ENCODE data around the gene AADACL3. TPM values are rescaled to one million over a fixed set of nuclear protein-coding genes. Genes with fewer than 3 reads are reported as not detected.
"Not testable (repeated sequence)": the region's sequence is repeated elsewhere in the genome, so short reads cannot be mapped to it uniquely, and the experiment has no call there.

AADACL3 gene
- not detected for polyA plus RNA-seq (ENCODE audit: insufficient read length in 4 of 4)

GRCh38 chr1:12715896-12716437, at the start of gene AADACL3:
AADACL3 (plus strand) TSS chr1:12716110; CDS start chr1:12716177, 67 bp downstream.
- no peak for DNase-seq (ENCODE audit: low read depth in 4 of 4, low spot score in 2 of 4)

GRCh38 chr1:12666141-12666735, 49.7 kb upstream of the AADACL3 start:
- no peak for DNase-seq (ENCODE audit: low read depth in 4 of 4, low spot score in 2 of 4)

- DNase-seq (ENCODE audit: low read depth in 4 of 4, low spot score in 2 of 4) = no peak
Observed at GRCh38 chr1:12669529-12670068, 46.3 kb upstream of the AADACL3 start.

- no peak for DNase-seq (ENCODE audit: low read depth in 4 of 4, low spot score in 2 of 4)
Observed at GRCh38 chr1:12674358-12674757, 41.6 kb upstream of the AADACL3 start.

- DNase-seq (ENCODE audit: low read depth in 4 of 4, low spot score in 2 of 4) = not testable (repeated sequence)
Observed at GRCh38 chr1:12676122-12676521, 39.8 kb upstream of the AADACL3 start.

- no peak for DNase-seq (ENCODE audit: low read depth in 4 of 4, low spot score in 2 of 4)
Observed at GRCh38 chr1:12677565-12677964, 38.3 kb upstream of the AADACL3 start.

- no peak for DNase-seq (ENCODE audit: low read depth in 4 of 4, low spot score in 2 of 4)
Observed at GRCh38 chr1:12678350-12678749, 37.6 kb upstream of the AADACL3 start.

- DNase-seq (ENCODE audit: low read depth in 4 of 4, low spot score in 2 of 4) = no peak
Observed at GRCh38 chr1:12678820-12679219, 37.1 kb upstream of the AADACL3 start.

GRCh38 chr1:12690156-12690555, 25.8 kb upstream of the AADACL3 start:
- DNase-seq (ENCODE audit: low read depth in 4 of 4, low spot score in 2 of 4) = no peak

- DNase-seq (ENCODE audit: low read depth in 4 of 4, low spot score in 2 of 4) = no peak
Observed at GRCh38 chr1:12692967-12693782, 22.7 kb upstream of the AADACL3 start.

- no peak for DNase-seq (ENCODE audit: low read depth in 4 of 4, low spot score in 2 of 4)
Observed at GRCh38 chr1:12696658-12697057, 19.3 kb upstream of the AADACL3 start.

GRCh38 chr1:12697397-12697796, 18.5 kb upstream of the AADACL3 start:
- DNase-seq (ENCODE audit: low read depth in 4 of 4, low spot score in 2 of 4) = no peak

- DNase-seq (ENCODE audit: low read depth in 4 of 4, low spot score in 2 of 4) = no peak
Observed at GRCh38 chr1:12703821-12704451, 12.0 kb upstream of the AADACL3 start.

GRCh38 chr1:12706061-12706460, 9.8 kb upstream of the AADACL3 start:
- DNase-seq (ENCODE audit: low read depth in 4 of 4, low spot score in 2 of 4) = no peak

GRCh38 chr1:12708396-12709090, 7.4 kb upstream of the AADACL3 start:
- DNase-seq (ENCODE audit: low read depth in 4 of 4, low spot score in 2 of 4) = no peak

GRCh38 chr1:12709091-12709491, 6.8 kb upstream of the AADACL3 start:
- DNase-seq (ENCODE audit: low read depth in 4 of 4, low spot score in 2 of 4) = no peak

GRCh38 chr1:12709696-12710095, 6.2 kb upstream of the AADACL3 start:
- no peak for DNase-seq (ENCODE audit: low read depth in 4 of 4, low spot score in 2 of 4)

- DNase-seq (ENCODE audit: low read depth in 4 of 4, low spot score in 2 of 4) = no peak
Observed at GRCh38 chr1:12711536-12711935, 4.4 kb upstream of the AADACL3 start.

GRCh38 chr1:12712076-12712475, 3.8 kb upstream of the AADACL3 start:
- DNase-seq (ENCODE audit: low read depth in 4 of 4, low spot score in 2 of 4) = no peak

- DNase-seq (ENCODE audit: low read depth in 4 of 4, low spot score in 2 of 4) = no peak
Observed at GRCh38 chr1:12712929-12713328, 3.0 kb upstream of the AADACL3 start.
